ENCODE measurements around the gene SPATA25. TPM values are rescaled to one million over a fixed set of nuclear protein-coding genes. Genes with fewer than 3 reads are reported as not detected.

Gene SPATA25
- total and polyA plus RNA-seq, 2 donors (not counting 1 experiment from before 2014, with no cell fraction given), result 0.19 to 3.6 TPM

DNA sequence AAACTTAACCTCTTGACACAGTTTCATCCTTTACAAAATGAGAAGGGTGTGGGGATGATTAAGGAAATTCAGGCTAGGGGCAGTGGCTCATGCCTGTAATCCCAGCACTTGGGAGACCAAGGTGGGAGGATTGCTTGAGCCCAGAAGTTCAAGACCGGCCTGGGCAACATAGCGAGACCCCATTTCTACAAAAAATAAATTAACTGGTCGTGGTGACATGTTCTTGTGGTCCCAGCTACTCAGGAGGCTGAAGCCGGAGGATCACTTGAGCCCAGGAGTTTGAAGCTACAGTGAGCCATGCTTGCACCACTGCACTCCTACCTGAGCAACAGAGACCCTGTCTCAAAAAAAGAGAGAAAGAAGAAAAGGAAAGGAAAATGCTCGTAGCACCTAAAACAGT lies 21.0 kb downstream of the SPATA25 start:
- Histone ChIP-seq H2AFZ (ENCODE audit: low read length) (no peak overlapping the region), H3K79me2 (ENCODE audit: control insufficient read depth, insufficient read depth, low read length) (no peaks in the 10 kb centered on the region)
- TF ChIP-seq EZH2 (IDR thresholded peaks at IDR 0.05; ENCODE audit: low read length, missing control alignments) (no peak), CTCF (conservative IDR thresholded peaks at IDR 0.05 in 1 of 2, IDR thresholded peaks at IDR 0.05 in 1 of 2; ENCODE audit: low read depth in 1 of 2, low read length in 2 of 2) (no peak)

DNA sequence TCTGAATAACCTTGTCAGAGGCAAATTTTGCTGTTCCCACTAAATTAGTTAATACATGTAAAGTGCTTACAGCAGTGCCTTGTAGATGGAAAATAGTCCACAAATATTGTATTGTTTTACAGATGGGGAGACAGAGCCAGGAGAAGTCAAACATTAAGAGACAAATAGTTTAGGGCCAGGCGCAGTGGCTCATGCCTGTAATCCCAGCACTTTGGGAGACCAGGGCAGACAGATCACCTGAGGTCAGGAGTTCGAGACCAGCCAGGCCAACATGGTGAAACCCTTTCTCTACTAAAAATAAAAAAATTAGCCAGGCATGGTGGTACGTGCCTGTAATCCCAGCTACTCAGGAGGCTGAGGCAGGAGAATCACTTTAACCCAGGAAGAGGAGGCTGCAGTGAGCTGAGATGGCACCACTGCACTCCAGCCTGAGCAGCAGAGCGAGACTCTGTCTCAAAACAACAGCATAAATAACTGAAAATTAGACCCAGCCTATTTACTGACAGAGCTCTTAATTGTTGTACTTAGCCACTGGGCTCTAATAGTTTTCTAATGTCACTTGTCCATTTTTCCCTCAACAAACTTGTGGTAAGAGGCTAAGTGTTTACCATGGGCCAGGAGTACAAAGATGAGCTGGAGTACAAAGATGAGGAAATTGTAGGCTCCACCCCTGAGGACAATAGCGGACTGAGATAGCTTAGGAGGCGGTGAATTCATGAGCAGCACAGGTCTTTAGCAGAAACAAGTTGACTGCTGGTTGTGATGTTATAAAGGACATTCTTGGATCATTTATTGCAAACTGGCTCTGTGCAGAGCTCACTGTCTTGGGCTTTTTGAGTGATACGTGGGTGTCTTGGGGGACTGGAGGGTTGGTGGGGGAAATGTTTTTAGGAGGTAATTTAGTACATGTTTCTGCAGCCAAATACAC lies 23.6 kb downstream of the SPATA25 start:
- Histone ChIP-seq H3K9me3 (ENCODE audit: control insufficient read depth, insufficient read depth, low read depth, low read length) (no peaks in the 10 kb centered on the region), H3K79me2 (ENCODE audit: control insufficient read depth, insufficient read depth, low read length) (no peaks in the 10 kb centered on the region), H3K4me1 (ENCODE audit: control insufficient read depth, extremely low read depth, insufficient read depth, low read length) (peaks cover 10% of the 10 kb centered on the region), H4K20me1 (ENCODE audit: control insufficient read depth, extremely low read depth, insufficient read depth, low read length) (no peaks in the 10 kb centered on the region), H3K36me3 (ENCODE audit: control insufficient read depth, insufficient read depth, low read length) (no peaks in the 10 kb centered on the region), H3K9ac (ENCODE audit: insufficient read depth, low read length) (no peak overlapping the region), H3K27me3 (ENCODE audit: control insufficient read depth, insufficient read depth, low read length) (no peaks in the 10 kb centered on the region), H3K4me3 (replicated peaks in 1 of 4; ENCODE audit: control extremely low read depth in 1 of 4, insufficient read depth in 1 of 4, low read depth in 3 of 4, low read length in 4 of 4) (no peak overlapping the region), H2AFZ (ENCODE audit: low read length) (no peak overlapping the region), H3K27ac (ENCODE audit: insufficient read depth, low read length) (no peak overlapping the region), H3K4me2 (ENCODE audit: extremely low read depth, insufficient read depth, low read length) (no peak overlapping the region)
- DNase-seq (ENCODE audit: low read depth in 2 of 2), result no peak
- TF ChIP-seq CTCF (conservative IDR thresholded peaks at IDR 0.05 in 1 of 2, IDR thresholded peaks at IDR 0.05 in 1 of 2; ENCODE audit: low read depth in 1 of 2, low read length in 2 of 2), result no peak
- TF ChIP-seq EZH2 (IDR thresholded peaks at IDR 0.05; ENCODE audit: low read length, missing control alignments), result no peak

More for the DNA sequence above, 21.0 kb downstream of the SPATA25 start:
- H4K20me1 ChIP-seq (ENCODE audit: control insufficient read depth, extremely low read depth, insufficient read depth, low read length), result no peaks in the 10 kb centered on the region
- no peak for DNase-seq (ENCODE audit: low read depth in 2 of 2)
- H3K9me3 ChIP-seq (ENCODE audit: control insufficient read depth, insufficient read depth, low read depth, low read length), result no peaks in the 10 kb centered on the region
- no peaks in the 10 kb centered on the region for H3K36me3 ChIP-seq (ENCODE audit: control insufficient read depth, insufficient read depth, low read length)
- H3K27me3 ChIP-seq (ENCODE audit: control insufficient read depth, insufficient read depth, low read length), result no peaks in the 10 kb centered on the region
- H3K4me3 ChIP-seq (replicated peaks in 1 of 4; ENCODE audit: control extremely low read depth in 1 of 4, insufficient read depth in 1 of 4, low read depth in 3 of 4, low read length in 4 of 4), result no peak overlapping the region
- no peak overlapping the region for H3K27ac ChIP-seq (ENCODE audit: insufficient read depth, low read length)
- H3K4me1 ChIP-seq (ENCODE audit: control insufficient read depth, extremely low read depth, insufficient read depth, low read length), result peaks cover 10% of the 10 kb centered on the region
- H3K4me2 ChIP-seq (ENCODE audit: extremely low read depth, insufficient read depth, low read length), result no peak overlapping the region
- H3K9ac ChIP-seq (ENCODE audit: insufficient read depth, low read length), result no peak overlapping the region

DNA sequence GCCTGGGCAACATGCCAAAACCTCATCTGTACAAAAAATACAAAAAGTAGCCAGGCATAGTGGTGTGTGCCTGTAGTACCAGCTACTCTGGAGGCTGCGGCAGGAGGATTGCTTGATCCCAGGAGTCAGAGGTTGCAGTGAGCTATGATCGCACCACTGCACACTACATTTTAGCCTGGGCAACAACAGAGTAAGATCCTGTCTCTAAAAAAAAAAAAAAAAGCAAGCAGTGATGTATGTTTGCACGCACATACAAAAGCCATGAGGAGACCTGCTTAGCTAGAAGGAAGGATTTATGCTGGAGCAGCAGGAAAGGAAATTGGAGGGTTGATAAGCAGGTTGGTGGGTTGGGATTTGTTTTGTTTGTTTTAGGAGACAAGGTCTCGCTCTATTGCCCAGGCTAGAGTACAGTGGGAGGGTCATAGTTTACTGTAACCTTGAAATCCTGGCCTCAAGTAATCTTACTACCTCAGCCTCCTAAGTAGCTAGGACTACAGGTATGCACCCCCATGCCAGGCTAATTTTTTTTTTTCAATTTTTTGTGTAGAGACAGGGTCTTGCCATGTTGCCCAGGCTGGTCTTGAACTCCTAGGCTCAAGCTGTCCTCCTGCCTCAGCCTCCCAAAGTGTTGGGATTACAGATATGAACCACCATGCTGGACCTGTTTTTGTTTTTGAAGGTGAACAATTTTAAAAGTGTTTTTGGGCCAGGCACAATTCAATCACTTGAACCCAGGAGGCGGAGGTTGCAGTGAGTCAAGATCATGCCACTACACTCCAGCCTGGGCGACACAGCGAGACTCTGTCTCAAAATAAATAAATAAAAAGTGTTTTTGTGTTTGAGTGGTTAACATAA lies 26.0 kb downstream of the SPATA25 start:
- TF ChIP-seq CTCF (conservative IDR thresholded peaks at IDR 0.05 in 1 of 2, IDR thresholded peaks at IDR 0.05 in 1 of 2; ENCODE audit: low read depth in 1 of 2, low read length in 2 of 2) (no peak), EZH2 (IDR thresholded peaks at IDR 0.05; ENCODE audit: low read length, missing control alignments) (no peak)
- Histone ChIP-seq H3K9ac (ENCODE audit: insufficient read depth, low read length) (no peak overlapping the region), H3K9me3 (ENCODE audit: control insufficient read depth, insufficient read depth, low read depth, low read length) (no peaks in the 10 kb centered on the region), H3K27me3 (ENCODE audit: control insufficient read depth, insufficient read depth, low read length) (no peaks in the 10 kb centered on the region), H3K4me1 (ENCODE audit: control insufficient read depth, extremely low read depth, insufficient read depth, low read length) (no peaks in the 10 kb centered on the region), H3K79me2 (ENCODE audit: control insufficient read depth, insufficient read depth, low read length) (peaks cover 6% of the 10 kb centered on the region), H3K27ac (ENCODE audit: insufficient read depth, low read length) (no peak overlapping the region), H3K4me3 (replicated peaks in 1 of 4; ENCODE audit: control extremely low read depth in 1 of 4, insufficient read depth in 1 of 4, low read depth in 3 of 4, low read length in 4 of 4) (no peak overlapping the region), H3K36me3 (ENCODE audit: control insufficient read depth, insufficient read depth, low read length) (no peaks in the 10 kb centered on the region), H4K20me1 (ENCODE audit: control insufficient read depth, extremely low read depth, insufficient read depth, low read length) (no peaks in the 10 kb centered on the region), H3K4me2 (ENCODE audit: extremely low read depth, insufficient read depth, low read length) (no peak overlapping the region), H2AFZ (ENCODE audit: low read length) (no peak overlapping the region)
- DNase-seq (ENCODE audit: low read depth in 2 of 2), result no peak
